ENCODE data around the gene UQCRQ. TPM values are rescaled to one million over a fixed set of nuclear protein-coding genes. Genes with fewer than 3 reads are reported as not detected.

UQCRQ gene
- total and polyA plus RNA-seq, 2 donors (not counting 1 experiment from before 2014, with no cell fraction given): 71.1 to 90.0 TPM

GRCh38 chr5:132848270-132848669 lies 18.2 kb upstream of the UQCRQ start:
- no peak overlapping the region for H3K4me3 ChIP-seq (ENCODE audit: control extremely low read depth in 1 of 5, extremely low read depth in 1 of 5, insufficient read depth in 1 of 5, low read depth in 2 of 5, low read length in 4 of 5)
- DNase-seq (no peak), ATAC-seq (ENCODE audit: low read depth) (no peak)
- ChIA-PET CTCF (no interaction called here), POLR2A (no interaction called here)
- no peaks in the 10 kb centered on the region for H3K36me3 ChIP-seq (replicated peaks in 1 of 2; ENCODE audit: control extremely low read depth in 1 of 2, control insufficient read depth in 1 of 2, extremely low read depth in 1 of 2, insufficient read depth in 2 of 2, low read length in 1 of 2)
- no peak overlapping the region for H3K4me2 ChIP-seq (replicated peaks; ENCODE audit: low read depth, low read length, poor library complexity, severe bottlenecking)
- no peaks in the 10 kb centered on the region for H3K4me1 ChIP-seq (ENCODE audit: control insufficient read depth in 2 of 2, insufficient read depth in 2 of 2, low read length in 2 of 2)
- no peaks in the 10 kb centered on the region for H3K9me3 ChIP-seq (ENCODE audit: control extremely low read depth in 1 of 3, control insufficient read depth in 2 of 3, insufficient read depth in 1 of 3, low read length in 2 of 3)
- no peaks in the 10 kb centered on the region for H4K20me1 ChIP-seq (ENCODE audit: control insufficient read depth, insufficient read depth, low read length, poor library complexity, severe bottlenecking)
- intact Hi-C loops (cut with micrococcal nuclease): no loop called here
- H3K79me2 ChIP-seq (ENCODE audit: control insufficient read depth, insufficient read depth, low read length): no peaks in the 10 kb centered on the region
- no peaks in the 10 kb centered on the region for H3K27me3 ChIP-seq (replicated peaks in 1 of 4; ENCODE audit: control extremely low read depth in 1 of 4, control insufficient read depth in 3 of 4, insufficient read depth in 4 of 4, low read length in 3 of 4)
- H3K9me3 Mint-ChIP-seq (ENCODE audit: insufficient read depth): no peaks in the 10 kb centered on the region
- H3K4me3 Mint-ChIP-seq: no peak overlapping the region
- no peak overlapping the region for H2AFZ ChIP-seq (ENCODE audit: insufficient read depth, low read depth, low read length, poor library complexity, severe bottlenecking)
- no peaks in the 10 kb centered on the region for H3K27me3 Mint-ChIP-seq
- H3K27ac ChIP-seq (ENCODE audit: low read length in 2 of 2): no peak overlapping the region
- H3K27ac Mint-ChIP-seq: no peak overlapping the region
- no peak for TF ChIP-seq CTCF (IDR thresholded peaks at IDR 0.05)
- TF ChIP-seq EZH2 (IDR thresholded peaks at IDR 0.05; ENCODE audit: borderline replicate concordance, insufficient read depth, low read depth, low read length, poor library complexity, severe bottlenecking): no peak
- WGBS (ENCODE audit: insufficient coverage): 95% methylated on average over 3 of the region's 8 CpGs
- H3K4me1 Mint-ChIP-seq: no peaks in the 10 kb centered on the region
- H3K9ac ChIP-seq (ENCODE audit: low read length): no peak overlapping the region

- Histone ChIP-seq H3K27ac (ENCODE audit: low read length in 2 of 2) (no peak overlapping the region), H3K27me3 (replicated peaks in 1 of 4; ENCODE audit: control extremely low read depth in 1 of 4, control insufficient read depth in 3 of 4, insufficient read depth in 4 of 4, low read length in 3 of 4) (no peaks in the 10 kb centered on the region)
- CTCF ChIA-PET: no interaction called here
These were observed 17.1 kb upstream of the UQCRQ start for GRCh38 chr5:132849347-132849746.

More at GRCh38 chr5:132849347-132849746, 17.1 kb upstream of the UQCRQ start:
- no peaks in the 10 kb centered on the region for H3K27me3 Mint-ChIP-seq
- no peak for ATAC-seq (ENCODE audit: low read depth)
- Histone ChIP-seq H3K79me2 (ENCODE audit: control insufficient read depth, insufficient read depth, low read length) (no peaks in the 10 kb centered on the region), H3K9ac (ENCODE audit: low read length) (no peak overlapping the region), H3K4me1 (ENCODE audit: control insufficient read depth in 2 of 2, insufficient read depth in 2 of 2, low read length in 2 of 2) (no peaks in the 10 kb centered on the region), H3K4me2 (replicated peaks; ENCODE audit: low read depth, low read length, poor library complexity, severe bottlenecking) (no peak overlapping the region), H4K20me1 (ENCODE audit: control insufficient read depth, insufficient read depth, low read length, poor library complexity, severe bottlenecking) (no peaks in the 10 kb centered on the region), H3K4me3 (ENCODE audit: control extremely low read depth in 1 of 5, extremely low read depth in 1 of 5, insufficient read depth in 1 of 5, low read depth in 2 of 5, low read length in 4 of 5) (no peak overlapping the region), H3K36me3 (replicated peaks in 1 of 2; ENCODE audit: control extremely low read depth in 1 of 2, control insufficient read depth in 1 of 2, extremely low read depth in 1 of 2, insufficient read depth in 2 of 2, low read length in 1 of 2) (no peaks in the 10 kb centered on the region), H3K9me3 (ENCODE audit: control extremely low read depth in 1 of 3, control insufficient read depth in 2 of 3, insufficient read depth in 1 of 3, low read length in 2 of 3) (no peaks in the 10 kb centered on the region), H2AFZ (ENCODE audit: insufficient read depth, low read depth, low read length, poor library complexity, severe bottlenecking) (no peak overlapping the region)
- H3K4me3 Mint-ChIP-seq: no peak overlapping the region
- 80% methylated on average over 1 of the region's 1 CpG for WGBS (ENCODE audit: insufficient coverage)
- TF ChIP-seq EZH2 (IDR thresholded peaks at IDR 0.05; ENCODE audit: borderline replicate concordance, insufficient read depth, low read depth, low read length, poor library complexity, severe bottlenecking) (no peak), CTCF (IDR thresholded peaks at IDR 0.05) (no peak)
- DNase-seq: no peak
- intact Hi-C loops (cut with micrococcal nuclease): no loop called here
- H3K9me3 Mint-ChIP-seq (ENCODE audit: insufficient read depth): no peaks in the 10 kb centered on the region
- H3K27ac Mint-ChIP-seq: no peak overlapping the region
- POLR2A ChIA-PET: interaction anchor here (0.6 kb wide), 1 partner anchor 20 kb away, joined by 7 read pairs; no protein-coding TSS in a partner anchor
- H3K4me1 Mint-ChIP-seq: no peaks in the 10 kb centered on the region
